ENCODE measurements around the gene ARHGEF9.

Gene ARHGEF9

DNA sequence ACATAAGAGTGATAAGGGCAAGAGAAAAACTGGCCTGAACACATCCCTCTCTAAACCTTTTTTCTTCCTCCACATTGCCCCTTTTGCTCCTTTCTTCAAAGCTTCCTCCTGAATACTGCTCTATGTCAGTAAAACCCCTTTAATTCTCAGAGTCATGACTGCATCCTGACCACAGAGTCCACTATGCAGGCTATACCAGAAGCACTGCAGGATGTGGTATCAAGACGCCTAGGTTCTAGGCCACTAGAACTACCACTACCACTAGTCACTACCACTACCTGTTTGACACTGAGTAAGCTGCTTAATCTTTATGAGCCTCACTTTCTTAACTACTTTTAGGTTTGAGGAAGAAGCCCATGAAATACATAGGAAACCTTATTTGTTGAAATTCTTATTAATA, 38.7 kb downstream of the ARHGEF9 start:
- no peaks in the 10 kb centered on the region for H3K4me1 ChIP-seq (ENCODE audit: control insufficient read depth, insufficient read depth, low read length)
- ChIA-PET CTCF (no interaction called here), POLR2A (interaction anchor here (1.0 kb wide), 1 partner anchor 8 kb away, joined by 3 read pairs; a partner anchor contains a TSS)
- H3K9me3 ChIP-seq (ENCODE audit: control insufficient read depth, insufficient read depth, low read depth, low read length): no peaks in the 10 kb centered on the region; the same call in 1 of the 2 replicates
- TF ChIP-seq ZNF48 (tag by site-specific recombination; IDR thresholded peaks at IDR 0.05) (no peak), ZNF621 (tag by site-specific recombination; IDR thresholded peaks at IDR 0.05) (no peak), PRDM1 (tag by site-specific recombination; IDR thresholded peaks at IDR 0.05) (no peak), WT1 (tag by site-specific recombination; IDR thresholded peaks at IDR 0.05) (no peak), ZNF747 (tag by site-specific recombination; IDR thresholded peaks at IDR 0.05) (no peak), ZNF777 (tag by site-specific recombination; IDR thresholded peaks at IDR 0.05; ENCODE audit: borderline replicate concordance) (no peak), SCRT1 (tag by site-specific recombination; IDR thresholded peaks at IDR 0.05; ENCODE audit: borderline replicate concordance) (no peak), ZSCAN16 (tag by site-specific recombination; IDR thresholded peaks at IDR 0.05) (no peak), ZFP37 (tag by site-specific recombination; IDR thresholded peaks at IDR 0.05) (no peak), ZNF146 (tag by site-specific recombination; IDR thresholded peaks at IDR 0.05) (no peak), ZFP41 (tag by site-specific recombination; IDR thresholded peaks at IDR 0.05; ENCODE audit: borderline replicate concordance) (no peak), MZF1 (tag by site-specific recombination; IDR thresholded peaks at IDR 0.05; ENCODE audit: borderline replicate concordance) (no peak)
- TF ChIP-seq, protein P1, sequence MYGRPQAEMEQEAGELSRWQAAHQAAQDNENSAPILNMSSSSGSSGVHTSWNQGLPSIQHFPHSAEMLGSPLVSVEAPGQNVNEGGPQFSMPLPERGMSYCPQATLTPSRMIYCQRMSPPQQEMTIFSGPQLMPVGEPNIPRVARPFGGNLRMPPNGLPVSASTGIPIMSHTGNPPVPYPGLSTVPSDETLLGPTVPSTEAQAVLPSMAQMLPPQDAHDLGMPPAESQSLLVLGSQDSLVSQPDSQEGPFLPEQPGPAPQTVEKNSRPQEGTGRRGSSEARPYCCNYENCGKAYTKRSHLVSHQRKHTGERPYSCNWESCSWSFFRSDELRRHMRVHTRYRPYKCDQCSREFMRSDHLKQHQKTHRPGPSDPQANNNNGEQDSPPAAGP (tag by site-specific recombination; IDR thresholded peaks at IDR 0.05): no peak
- TF ChIP-seq, protein P2, sequence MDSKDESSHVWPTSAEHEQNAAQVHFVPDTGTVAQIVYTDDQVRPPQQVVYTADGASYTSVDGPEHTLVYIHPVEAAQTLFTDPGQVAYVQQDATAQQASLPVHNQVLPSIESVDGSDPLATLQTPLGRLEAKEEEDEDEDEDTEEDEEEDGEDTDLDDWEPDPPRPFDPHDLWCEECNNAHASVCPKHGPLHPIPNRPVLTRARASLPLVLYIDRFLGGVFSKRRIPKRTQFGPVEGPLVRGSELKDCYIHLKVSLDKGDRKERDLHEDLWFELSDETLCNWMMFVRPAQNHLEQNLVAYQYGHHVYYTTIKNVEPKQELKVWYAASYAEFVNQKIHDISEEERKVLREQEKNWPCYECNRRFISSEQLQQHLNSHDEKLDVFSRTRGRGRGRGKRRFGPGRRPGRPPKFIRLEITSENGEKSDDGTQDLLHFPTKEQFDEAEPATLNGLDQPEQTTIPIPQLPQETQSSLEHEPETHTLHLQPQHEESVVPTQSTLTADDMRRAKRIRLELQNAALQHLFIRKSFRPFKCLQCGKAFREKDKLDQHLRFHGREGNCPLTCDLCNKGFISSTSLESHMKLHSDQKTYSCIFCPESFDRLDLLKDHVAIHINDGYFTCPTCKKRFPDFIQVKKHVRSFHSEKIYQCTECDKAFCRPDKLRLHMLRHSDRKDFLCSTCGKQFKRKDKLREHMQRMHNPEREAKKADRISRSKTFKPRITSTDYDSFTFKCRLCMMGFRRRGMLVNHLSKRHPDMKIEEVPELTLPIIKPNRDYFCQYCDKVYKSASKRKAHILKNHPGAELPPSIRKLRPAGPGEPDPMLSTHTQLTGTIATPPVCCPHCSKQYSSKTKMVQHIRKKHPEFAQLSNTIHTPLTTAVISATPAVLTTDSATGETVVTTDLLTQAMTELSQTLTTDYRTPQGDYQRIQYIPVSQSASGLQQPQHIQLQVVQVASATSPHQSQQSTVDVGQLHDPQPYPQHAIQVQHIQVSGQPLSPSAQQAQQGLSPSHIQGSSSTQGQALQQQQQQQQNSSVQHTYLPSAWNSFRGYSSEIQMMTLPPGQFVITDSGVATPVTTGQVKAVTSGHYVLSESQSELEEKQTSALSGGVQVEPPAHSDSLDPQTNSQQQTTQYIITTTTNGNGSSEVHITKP (tag by site-specific recombination; IDR thresholded peaks at IDR 0.05): no peak
- TF ChIP-seq, protein P3, sequence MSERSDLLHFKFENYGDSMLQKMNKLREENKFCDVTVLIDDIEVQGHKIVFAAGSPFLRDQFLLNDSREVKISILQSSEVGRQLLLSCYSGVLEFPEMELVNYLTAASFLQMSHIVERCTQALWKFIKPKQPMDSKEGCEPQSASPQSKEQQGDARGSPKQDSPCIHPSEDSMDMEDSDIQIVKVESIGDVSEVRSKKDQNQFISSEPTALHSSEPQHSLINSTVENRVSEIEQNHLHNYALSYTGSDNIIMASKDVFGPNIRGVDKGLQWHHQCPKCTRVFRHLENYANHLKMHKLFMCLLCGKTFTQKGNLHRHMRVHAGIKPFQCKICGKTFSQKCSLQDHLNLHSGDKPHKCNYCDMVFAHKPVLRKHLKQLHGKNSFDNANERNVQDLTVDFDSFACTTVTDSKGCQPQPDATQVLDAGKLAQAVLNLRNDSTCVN (tag by site-specific recombination; optimal IDR thresholded peaks at IDR 0.05): no peak
- H3K4me3 ChIP-seq (ENCODE audit: low read depth, low read length): no peak overlapping the region
- no peak overlapping the region for H3K27ac ChIP-seq (ENCODE audit: extremely low read depth, low read depth, low read length)
- no peaks in the 10 kb centered on the region for H3K36me3 ChIP-seq (ENCODE audit: control insufficient read depth in 2 of 2, insufficient read depth in 1 of 2, low read length in 2 of 2)

DNA sequence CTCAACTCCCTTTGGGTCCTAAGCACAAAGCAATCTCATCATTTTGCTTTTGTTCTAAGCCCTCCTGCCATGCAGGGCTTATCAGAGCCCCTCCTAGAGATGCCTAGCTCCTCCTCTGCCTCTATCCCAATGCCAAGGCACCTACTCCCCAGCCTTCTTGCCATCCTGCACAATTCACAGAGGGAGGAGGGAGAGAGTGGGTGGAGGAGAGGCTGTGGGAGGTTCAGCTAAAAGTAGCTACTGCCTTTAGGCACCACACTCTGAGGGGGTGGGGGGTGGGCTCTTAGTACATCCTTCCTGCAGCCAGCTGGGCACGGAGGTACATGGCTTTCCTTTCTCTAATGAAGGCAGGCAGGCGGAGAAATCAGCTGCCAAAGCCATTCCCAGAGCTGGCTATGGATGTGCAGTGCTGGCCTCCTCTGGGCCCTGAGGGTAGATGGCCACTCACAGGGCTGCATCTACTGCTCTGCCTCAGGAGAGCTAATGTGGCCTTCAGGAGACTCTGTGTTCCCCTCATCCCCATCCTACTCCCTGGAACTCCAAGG, 40.1 kb downstream of the ARHGEF9 start:
- no peaks in the 10 kb centered on the region for H3K36me3 ChIP-seq (ENCODE audit: control insufficient read depth in 2 of 2, insufficient read depth in 1 of 2, low read length in 2 of 2)
- H3K9me3 ChIP-seq (ENCODE audit: control insufficient read depth, insufficient read depth, low read depth, low read length): no peaks in the 10 kb centered on the region; the same call in 1 of the 2 replicates
- peak; percentile 63 for TF ChIP-seq EGR2 (tag by site-specific recombination; IDR thresholded peaks at IDR 0.05; ENCODE audit: low read depth)
- TF ChIP-seq ZNF133 (tag by site-specific recombination; IDR thresholded peaks at IDR 0.05): no peak
- peak; percentile 32 for TF ChIP-seq ZFHX2 (tag by site-specific recombination; conservative IDR thresholded peaks at IDR 0.05)
- POLR2A ChIA-PET: no interaction called here
- H3K4me1 ChIP-seq (ENCODE audit: control insufficient read depth, insufficient read depth, low read length): no peaks in the 10 kb centered on the region
- no peak overlapping the region for H3K27ac ChIP-seq (ENCODE audit: extremely low read depth, low read depth, low read length)
- CTCF ChIA-PET: interaction anchor here (0.6 kb wide), 1 partner anchor 9 kb away, joined by 6 read pairs; no protein-coding TSS in a partner anchor
- no peak overlapping the region for H3K4me3 ChIP-seq (ENCODE audit: low read depth, low read length)
